ENCODE measurements around the gene NDUFB2.

The NDUFB2 gene

GRCh38 chr7:140745266-140746058 lies 49.0 kb downstream of the NDUFB2 start:
- DNase-seq, result no peak

GRCh38 chr7:140746751-140747150 lies 50.2 kb downstream of the NDUFB2 start:
- DNase-seq, result no peak

DNA sequence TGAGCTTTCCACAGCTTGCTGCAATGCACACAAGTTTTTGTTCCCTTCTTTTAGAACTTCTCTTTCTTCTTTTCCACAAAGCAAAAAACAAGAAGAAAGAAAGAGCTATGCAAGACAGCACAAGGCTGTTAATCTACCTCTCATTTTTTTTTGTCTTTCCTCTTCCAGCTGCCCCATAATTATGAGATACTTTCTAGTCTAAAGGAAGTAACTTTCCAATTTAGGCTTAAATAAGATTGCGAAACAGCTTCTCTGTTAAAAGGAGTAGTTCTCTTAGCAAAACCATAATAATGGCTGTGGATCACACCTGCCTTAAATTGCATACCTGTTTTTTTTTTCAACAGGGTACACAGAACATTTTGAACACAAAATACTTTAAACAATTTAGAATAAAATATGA lies 56.0 kb downstream of the NDUFB2 start:
- DNase-seq, result no peak

GRCh38 chr7:140754506-140754905 lies 58.0 kb downstream of the NDUFB2 start:
- no peak for DNase-seq

Data from right forelimb (tissue), 1 donor.